MM.1S (cell line): Measurements from ENCODE around the gene SH3BP1.

Experiments used
- DNase-seq: peaks from one replicate; pipeline ENCODE4 v3.0.0-alpha.2; 2015
- H2AFZ ChIP-seq: fragments of 300-600 bp; sonication (generic); 2 replicates; pipeline ENCODE4 v1.6.0; 2016; ENCODE audit warnings: antibody characterized with exemption, low read length
- H3F3A ChIP-seq: fragments of 300-600 bp; sonication (generic); 2 replicates; pipeline ENCODE4 v1.6.1; 2016; ENCODE audit warnings: mild to moderate bottlenecking, antibody characterized with exemption, low read length, moderate library complexity, mixed read lengths; ENCODE audit not compliant: insufficient read depth
- H3K27ac ChIP-seq: fragments of 300-600 bp; sonication (generic); 2 replicates; pipeline ENCODE4 v1.5.1; 2016; ENCODE audit warnings: mild to moderate bottlenecking, low read length
- H3K27me3 ChIP-seq: fragments of 300-600 bp; sonication (generic); replicated peaks from 2 replicates; pipeline ENCODE4 v1.6.0; 2016; ENCODE audit warnings: low read length; ENCODE audit not compliant: insufficient read depth
- H3K36me3 ChIP-seq: fragments of 300-600 bp; sonication (generic); replicated peaks from 2 replicates; pipeline ENCODE4 v1.6.1; 2016; ENCODE audit warnings: mild to moderate bottlenecking, low read length, mixed read lengths; ENCODE audit not compliant: insufficient read depth
- H3K4me1 ChIP-seq: fragments of 300-600 bp; sonication (generic); 2 replicates; pipeline ENCODE4 v1.6.1; 2016; ENCODE audit warnings: low read length, mixed read lengths
- H3K4me2 ChIP-seq: fragments of 300-600 bp; sonication (generic); 2 replicates; pipeline ENCODE4 v1.6.0; 2016; ENCODE audit warnings: low read depth, low read length
- H3K4me3 ChIP-seq: fragments of 300-600 bp; sonication (generic); 2 replicates; pipeline ENCODE4 v1.5.1; 2016; ENCODE audit warnings: low read length, mixed read lengths
- H3K79me2 ChIP-seq: fragments of 300-600 bp; sonication (generic); 2 replicates; pipeline ENCODE4 v1.6.1; 2016; ENCODE audit warnings: mixed run types, low read length, mixed read lengths
- H3K9ac ChIP-seq: fragments of 300-600 bp; sonication (generic); 2 replicates; pipeline ENCODE4 v1.6.1; 2016; ENCODE audit warnings: low read length, mixed read lengths
- H3K9me2 ChIP-seq: fragments of 300-600 bp; sonication (generic); replicated peaks from 2 replicates; pipeline ENCODE4 v1.6.1; 2016; ENCODE audit warnings: mild to moderate bottlenecking, low read length, mixed read lengths; ENCODE audit not compliant: insufficient read depth
- H3K9me3 ChIP-seq: fragments of 300-600 bp; sonication (generic); replicated peaks from 2 replicates; pipeline ENCODE4 v1.6.1; 2016; ENCODE audit warnings: mild to moderate bottlenecking, low read length, mixed read lengths; ENCODE audit not compliant: insufficient read depth
- H4K20me1 ChIP-seq: fragments of 300-600 bp; sonication (generic); 2 replicates; pipeline ENCODE4 v1.6.1; 2016; ENCODE audit warnings: mild to moderate bottlenecking, low read length, moderate library complexity, mixed read lengths; ENCODE audit not compliant: insufficient read depth
- CTCF ChIP-seq: fragments of 300-600 bp; sonication (generic); IDR thresholded peaks from 2 replicates; pipeline ENCODE4 v1.5.1; 2016; ENCODE audit warnings: antibody characterized with exemption, low read length, mixed read lengths
- EZH2 ChIP-seq: fragments of 300-600 bp; sonication (generic); optimal IDR thresholded peaks from 2 replicates; pipeline ENCODE3; 2017; ENCODE audit warnings: low read depth, mild to moderate bottlenecking, antibody characterized with exemption, low read length, mixed read lengths
- EZH2phosphoT487 ChIP-seq: fragments of 300-600 bp; sonication (generic); IDR thresholded peaks from 2 replicates; pipeline ENCODE4 v1.6.1; 2018; ENCODE audit warnings: antibody characterized with exemption, low read length

Gene SH3BP1

GRCh38 chr22:37672920-37673455, 33.5 kb downstream of the SH3BP1 start:
- DNase-seq, result no peak
- Histone ChIP-seq H3K79me2 (peaks cover 17% of the 10 kb centered on the region), H3K27me3 (no peaks in the 10 kb centered on the region), H3F3A (peaks cover 32% of the 10 kb centered on the region), H3K9ac (no peak overlapping the region), H4K20me1 (no peaks in the 10 kb centered on the region), H3K4me1 (peaks cover 19% of the 10 kb centered on the region), H3K4me3 (no peak overlapping the region), H2AFZ (no peak overlapping the region), H3K4me2 (no peak overlapping the region), H3K36me3 (no peaks in the 10 kb centered on the region), H3K9me2 (no peaks in the 10 kb centered on the region), H3K9me3 (no peaks in the 10 kb centered on the region), H3K27ac (no peak overlapping the region)
- TF ChIP-seq EZH2phosphoT487 (no peak), EZH2 (no peak), CTCF (no peak)

DNA sequence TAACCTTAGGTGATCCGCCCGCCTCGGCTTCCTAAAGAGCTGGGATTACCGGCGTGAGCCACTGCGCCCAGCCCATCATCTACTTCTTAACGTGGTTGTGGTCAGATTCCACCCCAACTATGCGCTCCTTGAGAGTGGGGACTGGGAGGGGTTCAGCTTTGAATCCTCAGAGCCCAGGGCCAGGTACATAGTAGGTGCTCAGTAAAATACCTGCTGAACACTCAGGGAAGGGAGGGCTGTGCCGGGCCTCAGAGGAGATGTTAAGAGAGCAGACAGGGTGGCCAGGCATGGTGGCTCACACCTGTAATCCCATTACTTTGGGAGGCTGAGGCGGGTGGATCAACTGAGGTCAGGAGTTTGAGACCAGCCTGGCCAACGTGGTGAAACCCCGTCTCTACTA, 34.8 kb downstream of the SH3BP1 start:
- H4K20me1 ChIP-seq, result no peaks in the 10 kb centered on the region
- DNase-seq, result no peak
- no peak overlapping the region for H3K4me3 ChIP-seq
- H3K9me3 ChIP-seq, result no peaks in the 10 kb centered on the region
- peaks cover 32% of the 10 kb centered on the region for H3F3A ChIP-seq
- no peak overlapping the region for H3K9ac ChIP-seq
- H3K27ac ChIP-seq, result no peak overlapping the region
- H3K4me1 ChIP-seq, result peaks cover 23% of the 10 kb centered on the region
- no peaks in the 10 kb centered on the region for H3K9me2 ChIP-seq
- no peaks in the 10 kb centered on the region for H3K36me3 ChIP-seq
- no peak overlapping the region for H2AFZ ChIP-seq
- H3K79me2 ChIP-seq, result peaks cover 21% of the 10 kb centered on the region
- H3K4me2 ChIP-seq, result no peak overlapping the region
- no peak for TF ChIP-seq EZH2phosphoT487
- no peak for TF ChIP-seq CTCF
- no peak for TF ChIP-seq EZH2
- no peaks in the 10 kb centered on the region for H3K27me3 ChIP-seq

DNA sequence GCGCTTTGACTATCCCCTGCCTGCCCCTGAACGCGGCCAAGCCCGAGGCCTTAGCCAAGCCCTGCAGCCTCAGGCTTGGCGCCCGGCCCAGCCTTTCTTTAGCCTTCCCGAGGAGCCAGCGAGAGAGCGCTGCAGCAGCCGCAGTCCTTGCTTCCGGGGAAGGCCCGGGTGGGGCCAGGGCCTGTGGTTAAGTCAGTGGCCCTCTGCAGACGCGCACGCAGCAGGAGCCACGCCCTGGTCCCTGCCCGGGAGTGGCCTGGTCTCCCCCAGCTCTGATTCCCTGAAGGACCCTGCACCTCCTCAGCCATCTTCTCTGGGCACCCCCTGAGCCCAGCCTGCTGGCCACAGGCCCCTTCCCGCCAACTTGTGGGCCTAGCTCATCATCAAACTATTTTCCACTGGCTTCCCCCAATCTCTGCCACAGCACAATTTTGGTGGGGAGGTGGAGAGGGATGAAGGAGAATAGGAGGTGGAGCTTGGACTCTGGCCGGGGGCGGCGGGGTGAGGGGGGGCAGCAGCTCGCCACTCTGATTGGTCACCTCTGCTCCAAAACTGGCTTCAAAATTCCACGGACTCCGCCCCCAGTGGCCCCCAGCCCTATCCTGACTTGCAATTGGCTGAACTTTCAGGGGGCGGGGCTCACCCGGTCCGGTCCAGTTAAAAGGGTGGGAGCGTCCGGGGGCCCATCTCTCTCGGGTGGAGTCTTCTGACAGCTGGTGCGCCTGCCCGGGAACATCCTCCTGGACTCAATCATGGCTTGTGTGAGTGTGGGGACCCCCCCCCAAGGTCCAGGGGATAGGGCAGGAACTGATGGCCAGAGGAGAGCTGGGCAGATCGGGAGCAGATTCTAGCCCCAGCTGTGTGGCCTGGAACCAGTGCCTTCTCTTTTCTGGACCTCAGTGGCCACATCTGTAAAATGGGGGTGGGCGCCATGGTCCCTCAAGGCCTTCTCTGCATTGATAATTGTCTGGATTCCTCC, 35.8 kb downstream of the SH3BP1 start, which contains the start of gene LGALS1:
TSS of gene LGALS1 (plus strand) at position 686 of the 979 bp plus-strand sequence. CDS start at position 753, 67 bp downstream.
- Histone ChIP-seq H3K4me1 (peaks cover 23% of the 10 kb centered on the region), H3F3A (peaks cover 32% of the 10 kb centered on the region), H4K20me1 (no peaks in the 10 kb centered on the region), H2AFZ (peak within 1 kb of the TSS; percentile 96), H3K36me3 (no peaks in the 10 kb centered on the region), H3K27ac (peak within 1 kb of the TSS; percentile 82; the same call in 1 of the 2 replicates), H3K9me3 (no peaks in the 10 kb centered on the region), H3K79me2 (peaks cover 21% of the 10 kb centered on the region), H3K9ac (peak within 1 kb of the TSS; percentile 71), H3K9me2 (no peaks in the 10 kb centered on the region), H3K4me2 (peak within 1 kb of the TSS; percentile 90), H3K4me3 (peak within 1 kb of the TSS; percentile 65), H3K27me3 (no peaks in the 10 kb centered on the region)
- TF ChIP-seq EZH2phosphoT487 (no peak), EZH2 (no peak), CTCF (no peak)
- DNase-seq, result peak; percentile 88
